Measurements from ENCODE around the gene EPHB2. TPM values are rescaled to one million over a fixed set of nuclear protein-coding genes. Genes with fewer than 3 reads are reported as not detected.
A peak's percentile ranks its signal among the peaks of the same experiment; 100 is the strongest.

The EPHB2 gene
- total and polyA plus RNA-seq, 2 of the 13 experiments (the other 11 are each of a cell fraction or from before 2014, with no cell fraction given) = 0.03 to 0.11 TPM

GRCh38 chr1:22963044-22963677 is 252.5 kb downstream of the EPHB2 start (continued):
- TF ChIP-seq USF2 (IDR thresholded peaks at IDR 0.05; ENCODE audit: low read depth, low read length) = no peak
- no peak; the same call in 1 of the 2 replicates for TF ChIP-seq USF2 (CRISPR knock-in tag; IDR thresholded peaks at IDR 0.05; ENCODE audit: borderline replicate concordance)
- TF ChIP-seq ZNF407 (CRISPR knock-in tag; IDR thresholded peaks at IDR 0.05; ENCODE audit: not compliant biosample characterization) = no peak
- TF ChIP-seq ZUFSP (CRISPR knock-in tag; IDR thresholded peaks at IDR 0.05; ENCODE audit: borderline replicate concordance) = no peak
- peak; percentile 40; the same call in 1 of the 2 replicates for TF ChIP-seq ERF (CRISPR knock-in tag; IDR thresholded peaks at IDR 0.05)
- TF ChIP-seq CSRNP2 (CRISPR knock-in tag; conservative IDR thresholded peaks at IDR 0.05; ENCODE audit: low read depth) = no peak
- peak; percentile 73 for TF ChIP-seq ZNF574 (CRISPR knock-in tag; IDR thresholded peaks at IDR 0.05)

Data from HepG2 (cell line).